Neural cell (in vitro differentiated cells): ENCODE measurements around the gene MCC.

ENCODE experiments used
- POLR2AphosphoS5 ChIP-seq: IDR thresholded peaks from 2 replicates; pipeline ENCODE4 v1.6.1; 2012
- TF ChIP-seq, protein P1 (sequence below): fragments of 450-650 bp; IDR thresholded peaks from 2 replicates; pipeline ENCODE4 v1.5.1; 2014; ENCODE audit warnings: antibody characterized with exemption, mild to moderate bottlenecking, moderate library complexity; ENCODE audit not compliant: poor library complexity, severe bottlenecking

DNA sequence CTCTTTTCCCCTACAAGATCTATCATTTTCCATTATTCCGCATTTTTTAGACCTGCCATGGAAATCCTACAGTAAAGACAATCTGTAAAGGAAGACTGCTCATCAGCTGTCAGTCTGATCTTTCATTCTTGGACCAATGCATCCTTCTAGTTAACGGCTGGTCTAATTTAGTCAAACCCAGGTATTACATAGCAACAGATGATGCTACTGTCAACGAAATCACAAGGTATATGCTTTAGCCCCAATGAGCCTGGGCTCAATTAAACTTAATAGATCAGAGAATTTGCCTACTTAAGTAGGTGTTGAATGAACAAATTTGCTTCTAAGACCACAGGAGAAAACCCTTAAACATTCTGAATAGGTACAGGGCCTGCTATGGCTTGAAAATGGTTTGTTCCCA, 260.5 kb downstream of the MCC start:
- no peak for TF ChIP-seq POLR2AphosphoS5
- TF ChIP-seq, protein P1, sequence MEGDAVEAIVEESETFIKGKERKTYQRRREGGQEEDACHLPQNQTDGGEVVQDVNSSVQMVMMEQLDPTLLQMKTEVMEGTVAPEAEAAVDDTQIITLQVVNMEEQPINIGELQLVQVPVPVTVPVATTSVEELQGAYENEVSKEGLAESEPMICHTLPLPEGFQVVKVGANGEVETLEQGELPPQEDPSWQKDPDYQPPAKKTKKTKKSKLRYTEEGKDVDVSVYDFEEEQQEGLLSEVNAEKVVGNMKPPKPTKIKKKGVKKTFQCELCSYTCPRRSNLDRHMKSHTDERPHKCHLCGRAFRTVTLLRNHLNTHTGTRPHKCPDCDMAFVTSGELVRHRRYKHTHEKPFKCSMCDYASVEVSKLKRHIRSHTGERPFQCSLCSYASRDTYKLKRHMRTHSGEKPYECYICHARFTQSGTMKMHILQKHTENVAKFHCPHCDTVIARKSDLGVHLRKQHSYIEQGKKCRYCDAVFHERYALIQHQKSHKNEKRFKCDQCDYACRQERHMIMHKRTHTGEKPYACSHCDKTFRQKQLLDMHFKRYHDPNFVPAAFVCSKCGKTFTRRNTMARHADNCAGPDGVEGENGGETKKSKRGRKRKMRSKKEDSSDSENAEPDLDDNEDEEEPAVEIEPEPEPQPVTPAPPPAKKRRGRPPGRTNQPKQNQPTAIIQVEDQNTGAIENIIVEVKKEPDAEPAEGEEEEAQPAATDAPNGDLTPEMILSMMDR, result no peak
